GM21723 (cell line): Measurements from ENCODE around the gene LDLRAD4.

Experiments
- ATAC-seq: cut with Tn5 transposase; IDR thresholded peaks from one replicate; pipeline ENCODE4 v1.9.1; 2021; ENCODE audit warnings: mild to moderate bottlenecking, moderate library complexity; ENCODE audit not compliant: unreplicated experiment

LDLRAD4 gene

GRCh38 chr18:13454363-13455150, 236.0 kb downstream of the LDLRAD4 start:
- ATAC-seq: no peak

GRCh38 chr18:13455471-13455870, 236.9 kb downstream of the LDLRAD4 start:
- no peak for ATAC-seq

GRCh38 chr18:13455960-13456481, 237.5 kb downstream of the LDLRAD4 start:
- peak; percentile 72 for ATAC-seq

- no peak for ATAC-seq
These were observed 238.2 kb downstream of the LDLRAD4 start for GRCh38 chr18:13456736-13457271.

GRCh38 chr18:13457327-13457726, 238.8 kb downstream of the LDLRAD4 start:
- ATAC-seq: no peak

DNA sequence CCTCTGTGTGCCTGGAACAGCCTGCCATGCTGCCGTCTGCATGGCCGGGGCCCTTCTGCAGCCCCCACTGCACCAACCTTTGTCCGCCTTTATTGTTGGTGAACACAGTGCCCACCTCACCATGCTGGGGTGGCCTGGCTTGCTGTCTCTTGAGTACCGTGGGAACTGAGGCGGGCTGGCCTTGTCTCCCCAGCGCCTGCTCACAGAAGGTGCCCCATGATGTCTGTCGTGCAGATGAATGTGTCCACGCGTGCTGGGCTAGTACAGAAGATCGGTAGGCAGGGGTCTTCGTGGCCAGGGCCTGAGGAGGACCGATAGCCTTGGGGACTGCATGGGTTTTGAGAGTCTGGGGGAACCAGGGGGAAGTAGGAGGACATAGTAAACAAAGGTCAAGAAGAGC, 242.4 kb downstream of the LDLRAD4 start:
- ATAC-seq: no peak

GRCh38 chr18:13461469-13461868, 242.9 kb downstream of the LDLRAD4 start:
- no peak for ATAC-seq

DNA sequence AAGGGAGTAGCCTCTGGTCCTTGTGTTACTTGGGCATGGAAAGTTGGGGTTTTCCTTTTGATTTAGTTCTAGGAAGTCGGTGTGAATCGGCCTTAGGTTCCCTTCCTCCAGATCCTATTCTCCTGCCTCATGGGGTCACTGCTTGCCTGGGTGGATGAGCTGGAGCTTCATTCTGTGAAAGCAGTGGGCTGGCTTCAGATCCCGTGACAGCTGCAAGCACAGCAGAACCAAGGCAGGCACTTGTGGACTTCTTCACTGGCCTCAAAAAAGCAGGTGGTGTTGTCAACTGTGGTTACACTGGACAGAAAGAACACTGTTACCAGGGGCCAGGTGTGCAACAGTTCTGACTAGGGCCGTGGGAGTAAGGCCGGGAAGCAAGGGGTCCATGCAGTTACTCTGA, 243.4 kb downstream of the LDLRAD4 start:
- no peak for ATAC-seq

DNA sequence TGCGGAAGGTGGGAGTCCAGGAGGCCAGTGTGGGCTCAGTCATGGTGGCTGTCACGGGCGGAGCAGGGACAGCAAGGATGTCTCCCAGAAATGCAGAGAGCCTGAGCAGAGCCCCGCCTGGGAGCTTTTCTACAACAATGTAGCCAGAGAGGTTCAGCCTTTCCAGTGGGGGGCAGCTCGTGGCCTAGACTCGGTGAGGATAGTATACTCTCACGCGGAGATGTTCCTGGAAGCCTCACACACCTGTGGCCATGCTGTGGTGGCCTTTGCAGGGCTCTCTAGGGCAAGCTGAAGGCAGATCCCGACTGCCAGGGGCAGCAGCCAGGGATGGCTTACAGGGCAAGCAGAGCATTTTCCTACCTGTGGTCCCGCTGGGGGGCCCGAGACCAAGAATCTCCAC, 244.1 kb downstream of the LDLRAD4 start:
- no peak for ATAC-seq

DNA sequence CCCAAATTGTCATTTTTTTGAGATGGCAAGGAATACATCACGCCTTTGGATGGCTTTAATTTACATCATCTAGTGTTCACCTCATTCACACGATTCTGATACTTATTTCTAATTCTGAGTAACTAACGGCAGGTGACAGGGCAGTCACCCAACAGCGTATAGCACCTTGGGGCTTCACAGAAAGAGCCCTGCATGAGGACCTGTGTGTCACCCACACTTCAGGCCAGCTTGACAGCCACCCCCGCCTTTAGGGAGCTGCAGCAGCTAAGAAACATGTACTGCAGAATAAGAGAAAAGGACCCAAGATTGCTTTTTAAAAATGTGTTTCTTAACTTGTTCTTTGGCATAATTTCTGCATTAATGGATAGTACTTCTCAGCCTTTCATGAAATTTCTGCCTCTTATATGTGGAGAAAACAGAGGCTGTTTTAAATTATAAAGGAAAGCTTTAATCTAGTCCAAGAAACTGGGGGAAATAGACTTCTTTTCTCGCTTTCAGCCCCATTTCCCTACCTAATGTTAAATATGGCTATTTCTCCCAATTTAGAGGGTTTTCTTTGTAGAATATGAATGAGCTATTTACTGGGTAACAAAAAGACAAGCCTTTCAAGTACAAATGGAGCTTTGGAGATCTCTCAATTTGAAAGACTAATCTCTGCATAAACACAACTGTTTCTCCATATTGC, 245.1 kb downstream of the LDLRAD4 start:
- no peak for ATAC-seq

DNA sequence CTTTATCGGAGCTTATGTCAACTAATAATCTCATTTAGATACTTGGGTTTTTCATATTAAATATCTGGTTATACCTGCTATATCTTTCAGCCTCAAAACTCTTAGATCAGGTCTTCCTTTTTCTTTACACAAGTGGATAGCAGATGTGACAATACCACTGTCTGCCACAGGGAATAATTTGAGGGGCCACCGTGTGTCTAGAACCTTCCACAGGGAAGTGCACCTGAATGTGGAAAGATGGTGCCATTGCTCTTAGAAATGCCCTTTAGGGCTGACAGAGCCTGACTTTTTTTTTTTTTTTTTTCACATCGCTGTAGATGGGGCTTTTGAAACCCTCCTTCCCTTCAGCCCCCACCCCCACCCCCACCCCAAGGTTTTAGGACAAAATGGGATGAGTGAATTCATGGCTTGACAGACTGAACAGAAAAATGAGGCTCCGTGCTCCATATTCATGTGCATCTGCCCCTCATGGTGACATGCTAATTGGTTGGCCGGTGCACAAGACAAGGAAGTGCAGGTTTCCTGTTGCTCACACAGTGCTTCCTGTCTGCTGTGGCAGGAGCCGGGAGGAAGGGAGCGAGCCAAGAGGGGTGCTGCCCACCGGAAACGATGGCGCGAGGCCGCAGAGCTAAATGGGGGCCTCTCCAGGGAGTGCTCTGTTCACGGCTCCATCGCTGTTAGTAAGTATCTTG, 246.0 kb downstream of the LDLRAD4 start:
- ATAC-seq: peak; percentile 96

- peak; percentile 28 for ATAC-seq
These were observed 246.5 kb downstream of the LDLRAD4 start for GRCh38 chr18:13465124-13465446.

DNA sequence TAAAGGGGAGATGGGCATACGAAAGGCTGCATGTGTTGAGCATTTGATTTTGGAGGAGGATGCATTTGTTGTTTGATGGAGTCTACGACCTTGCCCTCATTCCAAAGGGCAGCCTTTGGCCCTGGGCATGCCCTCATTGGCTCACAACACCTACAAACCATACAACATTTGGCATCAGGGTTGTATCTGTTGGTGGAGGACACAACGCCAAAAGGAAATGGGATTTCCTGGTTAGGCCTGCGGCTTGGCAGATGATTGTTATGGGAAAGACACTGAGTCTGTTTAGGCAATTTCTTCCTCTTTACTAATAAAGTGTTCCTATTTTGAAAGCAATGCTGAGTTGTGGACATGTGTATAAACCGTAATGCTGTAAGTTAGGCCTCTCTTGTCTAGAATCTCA, 246.9 kb downstream of the LDLRAD4 start:
- peak; percentile 13 for ATAC-seq

GRCh38 chr18:13470516-13471197, 252.1 kb downstream of the LDLRAD4 start:
- ATAC-seq: no peak

DNA sequence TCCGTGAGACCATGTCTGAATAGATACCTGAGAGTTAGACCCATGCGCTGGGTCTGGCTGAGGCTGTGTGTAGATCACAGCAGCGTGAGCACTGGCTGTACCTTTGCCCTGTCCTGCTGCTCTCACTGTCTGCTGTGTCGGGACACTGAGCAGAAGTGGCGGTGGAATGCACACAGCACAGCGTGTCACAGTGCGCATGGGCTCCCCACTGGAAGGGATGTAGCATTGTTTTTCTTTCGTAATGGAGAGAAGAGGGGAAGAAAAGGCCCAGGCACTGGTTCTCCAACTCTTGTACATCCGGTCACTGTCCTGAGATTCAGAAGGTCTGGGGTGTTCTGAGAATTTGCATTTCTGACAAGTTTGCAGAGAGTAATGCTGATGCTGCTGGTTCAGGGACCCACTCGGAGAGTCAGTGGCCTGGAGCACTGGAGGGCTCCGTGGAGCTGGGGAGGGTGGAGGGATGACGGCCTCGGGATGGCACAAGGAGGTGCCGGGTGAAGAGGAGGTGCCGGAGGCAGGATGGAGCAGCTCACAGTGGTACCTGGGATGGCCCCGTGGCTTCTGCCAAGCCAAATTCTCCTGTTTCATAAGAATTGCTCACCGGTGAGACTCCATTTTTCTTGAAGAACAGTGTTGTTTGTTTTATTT, 252.8 kb downstream of the LDLRAD4 start:
- no peak for ATAC-seq

DNA sequence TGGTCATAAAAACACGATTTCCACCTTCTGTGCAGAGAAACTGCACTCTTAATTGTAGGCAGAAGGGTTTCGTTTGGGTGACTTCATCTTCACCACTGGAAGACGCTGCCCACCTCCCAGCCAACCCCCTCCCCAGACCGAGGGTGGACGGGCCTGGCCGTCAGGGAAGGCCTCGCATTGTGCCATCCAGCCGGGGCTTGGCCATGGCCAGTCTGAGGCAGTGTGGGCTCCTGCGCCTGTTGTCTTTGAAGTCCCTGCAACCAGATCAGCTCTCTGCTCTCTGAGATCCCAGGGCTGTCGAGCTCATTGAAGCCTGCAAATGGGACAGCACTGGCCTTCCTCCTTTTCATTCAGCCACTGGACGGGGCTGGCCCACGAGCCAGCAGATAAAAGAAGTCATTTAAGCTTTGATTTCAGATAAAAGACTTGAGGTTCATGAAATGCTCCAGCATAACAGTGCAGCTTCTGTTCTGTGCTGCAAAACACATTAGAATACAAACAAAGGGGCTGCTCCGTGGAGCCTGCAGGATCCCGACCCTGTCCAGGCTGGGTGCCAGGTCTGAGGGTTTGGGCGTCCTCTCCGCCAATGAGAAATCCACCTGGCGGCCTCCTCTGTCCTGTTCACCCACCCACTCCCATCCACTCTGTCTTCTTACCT, 253.5 kb downstream of the LDLRAD4 start:
- ATAC-seq: no peak

DNA sequence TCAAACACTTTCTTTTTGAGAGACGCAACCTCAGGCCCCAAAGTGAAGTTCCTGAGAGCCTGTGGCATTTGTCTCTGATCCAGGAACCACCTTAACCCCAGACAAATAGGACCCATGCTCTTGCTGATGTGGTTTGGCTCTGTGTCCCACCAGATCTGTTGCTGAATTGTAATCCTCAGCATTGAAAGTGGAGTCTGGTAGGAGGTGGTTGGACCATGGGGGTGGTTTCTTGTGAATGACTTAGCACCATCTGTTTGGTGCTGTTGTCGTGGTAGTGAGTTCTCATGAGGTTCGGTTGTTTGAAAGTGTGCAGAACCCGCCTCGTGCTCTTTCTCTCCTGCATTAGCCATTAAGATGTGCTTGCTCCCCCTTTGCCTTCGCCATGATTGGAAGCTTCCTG, 255.2 kb downstream of the LDLRAD4 start:
- ATAC-seq: no peak

GRCh38 chr18:13474336-13474735, 255.8 kb downstream of the LDLRAD4 start:
- ATAC-seq: no peak

GRCh38 chr18:13474907-13475545, 256.5 kb downstream of the LDLRAD4 start:
- ATAC-seq: no peak
